Fibroblast of villous mesenchyme (primary cell): ENCODE results near the gene OVCA2. TPM values are rescaled to one million over a fixed set of nuclear protein-coding genes. Genes with fewer than 3 reads are reported as not detected.
A peak's percentile ranks its signal among the peaks of the same experiment; 100 is the strongest.

Experiments used
- DNase-seq: peaks from one replicate; pipeline ENCODE4 v3.0.0-alpha.2; 2010; ENCODE audit warnings: low read depth
- H3K4me3 ChIP-seq: 2 replicates; pipeline ENCODE4 v1.5.1; 2011; ENCODE audit warnings: low read depth, mild to moderate bottlenecking, low read length
- total RNA-seq: library from RNA; depleted of rRNA; stranded (reverse); fragments of >200 nt; gene quantifications from 2 replicates; pipeline ENCODE4 v1.2.3, GENCODE V29; 2012
- TF ChIP-seq, protein P1 (sequence below): IDR thresholded peaks from 2 replicates; pipeline ENCODE4 v1.5.1; 2012; ENCODE audit warnings: low read depth, mild to moderate bottlenecking, low read length; ENCODE audit not compliant: insufficient read depth

OVCA2 gene
- total RNA-seq, 1 donor, result 48.4 TPM

GRCh38 chr17:2074919-2075318 lies 33.1 kb downstream of the OVCA2 start:
- TF ChIP-seq, protein P1, sequence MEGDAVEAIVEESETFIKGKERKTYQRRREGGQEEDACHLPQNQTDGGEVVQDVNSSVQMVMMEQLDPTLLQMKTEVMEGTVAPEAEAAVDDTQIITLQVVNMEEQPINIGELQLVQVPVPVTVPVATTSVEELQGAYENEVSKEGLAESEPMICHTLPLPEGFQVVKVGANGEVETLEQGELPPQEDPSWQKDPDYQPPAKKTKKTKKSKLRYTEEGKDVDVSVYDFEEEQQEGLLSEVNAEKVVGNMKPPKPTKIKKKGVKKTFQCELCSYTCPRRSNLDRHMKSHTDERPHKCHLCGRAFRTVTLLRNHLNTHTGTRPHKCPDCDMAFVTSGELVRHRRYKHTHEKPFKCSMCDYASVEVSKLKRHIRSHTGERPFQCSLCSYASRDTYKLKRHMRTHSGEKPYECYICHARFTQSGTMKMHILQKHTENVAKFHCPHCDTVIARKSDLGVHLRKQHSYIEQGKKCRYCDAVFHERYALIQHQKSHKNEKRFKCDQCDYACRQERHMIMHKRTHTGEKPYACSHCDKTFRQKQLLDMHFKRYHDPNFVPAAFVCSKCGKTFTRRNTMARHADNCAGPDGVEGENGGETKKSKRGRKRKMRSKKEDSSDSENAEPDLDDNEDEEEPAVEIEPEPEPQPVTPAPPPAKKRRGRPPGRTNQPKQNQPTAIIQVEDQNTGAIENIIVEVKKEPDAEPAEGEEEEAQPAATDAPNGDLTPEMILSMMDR, result no peak
- H3K4me3 ChIP-seq, result no peak overlapping the region
- DNase-seq, result no peak

GRCh38 chr17:2075336-2076086 lies 33.7 kb downstream of the OVCA2 start:
- no peak overlapping the region for H3K4me3 ChIP-seq
- DNase-seq, result peak; percentile 83
- TF ChIP-seq, protein P1, result peak; percentile 4

DNA sequence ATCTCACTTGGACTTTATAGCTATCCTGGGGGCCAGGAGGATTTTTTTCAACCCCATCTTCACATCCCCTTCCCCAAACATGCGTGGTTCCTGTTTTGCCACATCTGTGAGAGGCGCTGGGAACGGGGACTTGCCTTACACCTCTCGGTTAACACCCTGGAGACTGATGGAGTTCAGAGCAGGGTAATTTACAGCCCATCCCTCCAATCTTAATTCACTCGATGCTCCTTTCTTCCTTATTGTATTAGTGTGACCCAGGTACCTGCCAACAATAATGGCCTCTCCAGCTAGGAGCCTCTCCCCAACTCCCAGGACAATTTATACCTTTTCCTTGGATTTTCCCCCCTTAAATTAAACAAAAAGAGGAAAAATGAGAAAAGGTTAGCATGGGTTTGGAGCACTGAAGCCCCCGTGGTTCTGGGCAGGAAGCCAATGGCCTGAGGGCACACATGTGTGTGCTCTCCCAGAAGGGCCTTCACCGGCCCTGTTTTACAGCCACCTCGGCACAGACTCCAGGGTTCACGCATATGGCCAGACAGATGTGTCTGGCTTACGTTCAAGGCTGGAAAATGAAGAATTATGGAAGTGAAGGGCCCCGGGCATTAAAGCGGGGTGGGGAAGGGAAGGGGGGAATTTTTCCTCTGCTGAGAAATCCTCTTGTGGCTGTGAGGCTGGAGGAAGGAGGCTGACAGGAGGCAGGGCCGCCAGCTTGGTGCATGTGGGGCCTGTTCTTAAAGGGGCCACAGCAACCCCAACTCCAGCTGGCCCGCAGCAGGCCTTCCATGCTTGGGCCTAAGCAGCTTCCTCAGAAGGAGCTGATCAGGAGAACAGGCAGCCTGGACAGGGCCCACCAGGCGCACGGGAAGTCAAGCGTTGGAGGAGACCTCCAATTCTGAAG lies 34.5 kb downstream of the OVCA2 start:
- TF ChIP-seq, protein P1, result no peak
- peak; percentile 88 for DNase-seq
- H3K4me3 ChIP-seq, result no peak overlapping the region

- H3K4me3 ChIP-seq, result no peak overlapping the region
- TF ChIP-seq, protein P1, result no peak
- no peak for DNase-seq
These were observed 35.2 kb downstream of the OVCA2 start for GRCh38 chr17:2077040-2077439.

DNA sequence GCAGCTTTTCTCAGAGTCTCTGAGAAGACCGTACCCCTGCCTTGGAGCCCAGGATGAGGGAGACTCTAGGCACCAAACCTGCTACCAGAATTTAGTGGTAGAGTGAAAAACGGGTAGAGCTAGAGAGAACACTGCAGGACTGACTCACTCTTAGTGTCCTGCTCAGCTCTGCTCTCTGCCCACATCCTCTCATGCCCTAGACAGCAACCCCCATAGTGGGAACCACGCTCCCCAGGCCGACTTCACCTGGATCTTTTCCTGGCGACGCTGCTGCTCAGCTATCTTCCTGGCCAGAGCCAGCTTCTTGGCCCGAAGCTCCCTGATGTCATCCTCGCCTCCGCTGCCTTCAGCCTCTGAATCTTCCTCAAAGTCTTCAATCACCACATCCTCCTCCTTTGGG lies 39.7 kb downstream of the OVCA2 start:
- TF ChIP-seq, protein P1, result no peak
- no peak for DNase-seq

GRCh38 chr17:2082003-2082781 lies 40.4 kb downstream of the OVCA2 start:
- peak; percentile 90 for DNase-seq
- TF ChIP-seq, protein P1, result no peak
- no peak overlapping the region for H3K4me3 ChIP-seq

More for the DNA sequence above, 39.7 kb downstream of the OVCA2 start:
- no peak overlapping the region for H3K4me3 ChIP-seq
